NCI-H69 (cell line): Measurements from ENCODE around the gene KRTAP2-4.
A peak's percentile ranks its signal among the peaks of the same experiment; 100 is the strongest.
"Not testable (repeated sequence)": the region's sequence is repeated elsewhere in the genome, so short reads cannot be mapped to it uniquely, and the experiment has no call there.

Source experiments
- DNase-seq: peaks from one replicate; lab custom pipeline; 2025; lab: John Stamatoyannopoulos, UW

Gene KRTAP2-4

GRCh38 chr17:41065829-41066624 lies at the start of gene KRTAP2-4:
Gene KRTAP2-4 (minus strand): TSS chr17:41065879. CDS start chr17:41065845, 34 bp downstream.
- DNase-seq = no peak

GRCh38 chr17:41111151-41111885 lies 45.6 kb upstream of the KRTAP2-4 start:
- no peak for DNase-seq

GRCh38 chr17:41108728-41109386 lies 43.2 kb upstream of the KRTAP2-4 start:
- not testable (repeated sequence) for DNase-seq

- DNase-seq = no peak
Observed at GRCh38 chr17:41107941-41108450, 42.3 kb upstream of the KRTAP2-4 start.

GRCh38 chr17:41105347-41105746 lies 39.7 kb upstream of the KRTAP2-4 start, which contains the start of gene KRTAP4-9:
Gene KRTAP4-9 (plus strand): TSS chr17:41105389. CDS start chr17:41105389, 0 bp downstream.
- DNase-seq = not testable (repeated sequence)

GRCh38 chr17:41104386-41105038 lies 38.8 kb upstream of the KRTAP2-4 start:
- DNase-seq = not testable (repeated sequence)

- no peak for DNase-seq
Observed at GRCh38 chr17:41103896-41104295, 38.2 kb upstream of the KRTAP2-4 start.

- no peak for DNase-seq
Observed at GRCh38 chr17:41101586-41102259, 36.0 kb upstream of the KRTAP2-4 start, which contains the start of gene KRTAP4-16. Gene KRTAP4-16 (minus strand): TSS chr17:41102209. CDS start chr17:41102209, 0 bp downstream.

GRCh38 chr17:41099682-41100480 lies 34.2 kb upstream of the KRTAP2-4 start:
- not testable (repeated sequence) for DNase-seq

GRCh38 chr17:41098481-41098880 lies 32.8 kb upstream of the KRTAP2-4 start:
- DNase-seq = no peak

GRCh38 chr17:41098042-41098441 lies 32.4 kb upstream of the KRTAP2-4 start, which contains the start of gene KRTAP4-8:
Gene KRTAP4-8 (minus strand): TSS chr17:41098142. CDS start chr17:41098084, 58 bp downstream.
- no peak for DNase-seq

- no peak for DNase-seq
Observed at GRCh38 chr17:41096055-41096454, 30.4 kb upstream of the KRTAP2-4 start.

- not testable (repeated sequence) for DNase-seq
Observed at GRCh38 chr17:41088760-41089352, 23.2 kb upstream of the KRTAP2-4 start.

- not testable (repeated sequence) for DNase-seq
Observed at GRCh38 chr17:41084100-41084856, 18.6 kb upstream of the KRTAP2-4 start, which contains the start of gene KRTAP4-7. Gene KRTAP4-7 (plus strand): TSS chr17:41084150. CDS start chr17:41084207, 57 bp downstream.

GRCh38 chr17:41083427-41083826 lies 17.7 kb upstream of the KRTAP2-4 start:
- DNase-seq = not testable (repeated sequence)

GRCh38 chr17:41082626-41083025 lies 16.9 kb upstream of the KRTAP2-4 start:
- DNase-seq = peak; percentile 43

- DNase-seq = no peak
Observed at GRCh38 chr17:41076788-41077187, 11.1 kb upstream of the KRTAP2-4 start.

- no peak for DNase-seq
Observed at GRCh38 chr17:41073676-41074075, 8.0 kb upstream of the KRTAP2-4 start.
